Fibroblast of peridontal ligament (primary cell): ENCODE measurements around the gene EXOC3L2.
"Not testable (repeated sequence)": the region's sequence is repeated elsewhere in the genome, so short reads cannot be mapped to it uniquely, and the experiment has no call there.

Source experiments
- DNase-seq: peaks from one replicate; pipeline ENCODE4 v3.0.0-alpha.2; 2010; ENCODE audit errors: extremely low read depth

EXOC3L2 gene

GRCh38 chr19:45255611-45256157 lies 10.5 kb upstream of the EXOC3L2 start:
- DNase-seq, result no peak

DNA sequence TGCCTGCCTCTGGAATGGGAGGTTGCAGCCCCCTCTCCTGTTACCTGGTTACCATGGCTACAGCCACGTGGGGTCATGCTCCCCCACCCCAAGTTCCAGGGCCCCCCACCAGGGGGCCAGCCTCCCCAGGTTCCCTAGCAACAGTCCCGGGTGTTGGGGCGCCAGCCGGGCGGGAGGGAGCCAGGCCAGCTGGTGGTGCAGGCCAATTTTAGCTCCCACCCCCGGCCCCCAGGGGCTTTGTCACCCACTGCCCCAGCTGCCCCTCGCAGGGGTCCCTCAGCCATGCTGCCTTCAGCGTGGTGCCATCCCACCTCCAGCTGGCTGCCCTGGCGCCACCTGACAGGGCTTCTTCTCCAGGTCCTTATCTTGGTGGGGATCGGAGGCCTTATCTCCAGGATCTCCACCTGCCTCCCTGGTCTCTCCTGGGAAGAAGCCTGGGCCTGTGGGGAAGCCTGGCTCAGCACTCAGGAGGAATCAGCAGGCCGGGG lies 8.9 kb upstream of the EXOC3L2 start:
- DNase-seq, result no peak

DNA sequence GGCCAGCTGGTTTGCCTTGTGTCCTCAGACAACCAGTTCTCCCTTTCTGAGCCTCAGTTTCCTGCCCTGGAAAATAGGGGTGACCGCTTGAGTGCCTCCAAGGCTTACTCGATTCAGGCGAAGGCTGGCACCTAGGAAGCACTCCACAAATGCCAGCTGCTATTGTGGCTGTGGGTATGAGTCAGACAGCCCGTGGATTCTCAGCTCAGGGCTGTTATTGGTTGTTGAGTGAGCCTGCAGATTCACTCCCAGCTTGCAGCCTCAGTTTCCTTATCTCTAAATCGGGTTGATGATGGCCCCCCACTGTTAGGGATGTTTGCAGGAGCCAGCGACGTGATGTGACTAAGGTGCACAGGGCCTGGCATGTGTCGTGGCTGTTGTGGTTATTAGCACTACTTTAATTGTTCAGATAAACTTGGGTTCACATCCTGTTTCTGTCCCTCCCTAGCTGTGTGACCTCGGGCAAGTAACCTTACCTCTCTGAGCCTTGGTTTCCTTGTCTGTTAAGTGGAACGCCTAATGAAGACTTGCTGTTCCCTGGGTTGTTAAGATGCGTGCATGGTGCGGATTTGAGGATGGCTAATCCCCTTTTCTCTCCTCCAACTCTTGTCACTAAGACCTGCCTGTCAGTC lies 8.3 kb upstream of the EXOC3L2 start:
- peak; percentile 28 for DNase-seq

DNA sequence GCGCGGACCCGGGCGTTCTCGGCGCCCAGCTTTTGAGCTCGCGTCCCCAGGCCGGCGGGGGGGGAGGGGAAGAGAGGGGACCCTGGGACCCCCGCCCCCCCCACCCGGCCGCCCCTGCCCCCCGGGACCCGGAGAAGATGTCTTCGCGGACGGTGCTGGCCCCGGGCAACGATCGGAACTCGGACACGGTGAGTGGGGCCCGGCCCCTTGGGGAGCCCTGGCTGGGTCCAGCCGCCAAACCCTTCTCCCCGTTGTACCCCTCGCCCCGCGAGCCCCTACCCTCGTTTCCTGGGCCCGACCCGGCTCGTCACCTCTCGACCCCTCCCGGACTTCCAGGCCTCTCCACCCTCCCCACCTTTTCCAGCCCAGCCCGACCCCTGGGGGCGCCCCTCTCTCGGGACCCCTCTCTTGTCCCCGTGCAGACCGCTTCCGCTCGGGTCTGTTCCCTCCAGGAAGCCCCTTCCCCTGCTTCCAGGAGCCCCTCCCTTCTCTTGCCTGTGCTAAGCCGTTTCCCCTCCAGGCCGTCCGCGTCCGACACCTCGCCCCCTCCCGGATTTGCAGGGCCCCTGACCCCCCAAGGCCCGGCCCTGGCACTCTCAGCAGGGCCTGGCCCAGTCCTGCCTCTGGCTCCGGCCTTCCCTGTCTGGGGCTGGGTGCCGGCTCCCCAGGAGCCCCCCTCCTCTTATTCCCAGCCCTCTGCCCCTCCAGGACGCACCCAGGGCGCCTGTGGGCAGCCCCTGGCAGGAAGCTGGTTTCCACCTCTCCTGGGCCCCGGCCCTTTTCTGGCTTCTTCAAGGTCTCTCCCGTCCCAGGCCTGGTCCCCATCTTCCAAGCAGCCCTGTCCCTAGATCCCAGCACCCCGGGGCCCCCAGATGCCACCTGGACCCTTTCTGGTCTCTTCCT lies 6.5 kb upstream of the EXOC3L2 start:
- peak; percentile 17 for DNase-seq

GRCh38 chr19:45250832-45251451 lies 5.7 kb upstream of the EXOC3L2 start, which contains the start of gene MARK4:
Gene MARK4, plus strand, starts transcription at chr19:45251271. Its CDS starts 318 bp downstream, at chr19:45251589.
- peak; percentile 22 for DNase-seq

- no peak for DNase-seq
Measured at GRCh38 chr19:45250216-45250831, 5.1 kb upstream of the EXOC3L2 start.

GRCh38 chr19:45249261-45250033 lies 4.2 kb upstream of the EXOC3L2 start:
- DNase-seq, result no peak

GRCh38 chr19:45247136-45247535 lies 1.9 kb upstream of the EXOC3L2 start:
- no peak for DNase-seq

DNA sequence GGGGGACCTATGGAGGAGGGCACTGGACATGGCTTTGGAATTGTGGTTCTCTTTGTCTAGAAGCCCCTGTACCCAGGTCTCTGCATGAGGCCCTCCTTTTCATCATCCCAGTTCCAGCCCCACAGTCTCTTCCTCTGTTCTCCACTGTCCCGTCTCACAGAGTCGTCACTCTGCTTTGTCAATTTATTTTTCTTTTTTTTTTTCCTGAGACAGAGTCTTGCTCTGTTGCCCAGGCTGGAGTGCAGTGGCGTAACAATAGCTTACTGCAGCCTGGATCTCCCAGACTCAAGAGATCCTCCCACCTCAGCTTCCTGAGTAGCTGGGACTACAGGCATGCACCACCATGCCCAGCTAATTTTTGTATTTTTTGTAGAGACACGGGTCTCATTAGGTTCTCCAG lies 619 bp upstream of the EXOC3L2 start:
- DNase-seq, result no peak

- DNase-seq, result no peak
Measured at GRCh38 chr19:45244133-45244794, 943 bp downstream of the EXOC3L2 start.

DNA sequence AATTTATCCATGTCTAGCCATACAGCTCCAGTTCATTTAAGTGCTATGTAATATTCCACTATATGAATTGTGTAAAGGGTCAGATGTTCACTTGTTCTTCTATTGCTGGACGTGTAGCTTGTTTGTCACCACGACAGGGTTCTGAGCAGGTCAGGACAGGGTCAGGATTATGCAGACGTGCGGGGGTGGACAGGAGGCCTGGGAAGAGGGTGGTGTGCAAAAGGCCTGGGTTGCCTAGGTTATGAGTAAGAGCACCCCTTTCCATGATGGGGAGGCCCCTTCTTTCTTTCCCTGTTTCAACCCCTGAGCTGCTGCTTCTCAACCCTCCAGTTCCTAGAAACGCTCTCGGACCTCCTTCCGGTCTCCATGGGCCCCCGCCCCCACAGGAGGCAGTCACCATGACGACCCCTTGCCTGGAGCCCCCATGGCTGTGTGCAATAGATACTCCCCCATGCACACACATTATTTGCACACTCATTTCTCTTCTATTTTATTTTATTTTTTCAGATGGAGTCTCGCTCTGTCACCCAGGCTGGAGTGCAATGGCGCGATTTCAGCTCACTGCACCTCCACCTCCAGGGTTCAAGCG lies 2.0 kb downstream of the EXOC3L2 start:
- no peak for DNase-seq

DNA sequence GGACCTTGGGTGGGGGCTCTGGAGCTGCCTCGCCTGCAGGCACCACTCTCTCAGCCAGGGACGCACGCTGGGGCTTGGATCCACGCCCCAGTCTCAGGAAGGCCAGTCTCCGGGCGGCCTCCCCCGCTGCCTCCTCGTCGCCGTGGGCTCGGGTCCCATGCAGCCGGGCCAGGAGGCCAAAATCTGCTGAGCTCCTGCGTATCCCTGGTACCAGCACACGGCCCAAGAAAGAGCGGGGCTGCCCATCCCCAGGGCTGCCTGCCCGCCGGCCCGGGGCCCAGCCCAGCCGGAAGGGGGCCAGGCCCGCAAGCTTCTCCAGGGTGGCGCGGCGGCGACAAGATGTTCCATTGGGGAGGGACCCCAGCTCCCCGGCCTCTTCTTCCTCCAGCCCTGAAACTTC lies 6.7 kb downstream of the EXOC3L2 start:
- no peak for DNase-seq

GRCh38 chr19:45235485-45235884 lies 9.7 kb downstream of the EXOC3L2 start:
- DNase-seq, result no peak

DNA sequence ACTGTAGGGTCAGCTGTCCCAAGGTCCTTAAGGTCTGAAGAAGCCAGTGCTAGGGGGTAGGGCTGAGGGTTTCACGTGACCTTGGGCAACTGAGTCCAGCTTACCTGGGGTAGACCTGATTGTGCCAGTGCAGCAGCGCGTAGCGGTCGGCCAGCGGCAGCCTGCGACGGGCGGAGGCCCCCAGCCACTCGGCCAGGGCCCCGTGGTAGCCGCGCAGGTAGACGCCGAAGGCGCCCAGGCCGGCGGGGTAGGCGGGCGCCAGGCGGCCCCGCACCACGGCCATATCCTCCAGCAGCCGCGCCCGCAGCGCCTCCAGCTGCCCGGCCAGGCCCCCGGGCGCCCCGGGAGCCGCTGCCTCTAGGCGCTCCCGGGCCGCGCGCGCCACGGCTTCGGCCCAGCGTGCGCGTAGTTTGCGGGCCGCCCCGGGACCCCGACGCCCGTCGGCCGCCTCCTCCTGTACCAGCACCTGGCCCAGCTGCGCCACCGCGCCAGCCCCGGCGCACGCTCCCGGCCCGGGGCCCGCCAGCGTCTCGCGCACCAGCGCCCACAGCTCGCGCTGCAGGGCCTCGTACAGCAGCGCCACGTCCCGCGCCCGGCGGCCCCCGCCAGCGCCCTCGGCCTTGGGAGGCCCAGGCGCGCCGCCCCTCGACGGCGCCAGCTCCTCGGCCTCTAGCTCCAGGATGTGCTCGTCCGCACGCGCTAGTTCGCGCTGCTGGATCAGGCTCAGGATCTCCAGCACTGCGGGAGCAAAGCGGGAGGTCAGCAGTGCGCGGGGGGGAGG lies 10.9 kb downstream of the EXOC3L2 start:
- DNase-seq, result no peak

- no peak for DNase-seq
Measured at GRCh38 chr19:45231891-45232290, 13.3 kb downstream of the EXOC3L2 start.

DNA sequence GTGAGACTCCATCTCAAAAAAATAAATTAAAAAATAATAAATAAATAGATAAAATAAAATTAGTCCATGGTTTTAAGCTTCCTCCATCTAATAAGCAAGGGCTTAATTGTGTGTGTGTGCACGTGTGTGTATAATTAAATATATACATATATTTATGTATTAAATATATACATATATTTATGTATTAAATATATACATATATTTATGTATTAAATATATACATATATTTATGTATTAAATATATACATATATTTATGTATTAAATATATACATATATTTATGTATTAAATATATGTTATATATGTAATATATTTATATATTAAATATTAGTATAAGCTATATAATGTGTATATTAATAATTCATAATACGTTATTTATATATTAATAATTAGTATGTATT lies 16.2 kb downstream of the EXOC3L2 start:
- DNase-seq, result not testable (repeated sequence)

DNA sequence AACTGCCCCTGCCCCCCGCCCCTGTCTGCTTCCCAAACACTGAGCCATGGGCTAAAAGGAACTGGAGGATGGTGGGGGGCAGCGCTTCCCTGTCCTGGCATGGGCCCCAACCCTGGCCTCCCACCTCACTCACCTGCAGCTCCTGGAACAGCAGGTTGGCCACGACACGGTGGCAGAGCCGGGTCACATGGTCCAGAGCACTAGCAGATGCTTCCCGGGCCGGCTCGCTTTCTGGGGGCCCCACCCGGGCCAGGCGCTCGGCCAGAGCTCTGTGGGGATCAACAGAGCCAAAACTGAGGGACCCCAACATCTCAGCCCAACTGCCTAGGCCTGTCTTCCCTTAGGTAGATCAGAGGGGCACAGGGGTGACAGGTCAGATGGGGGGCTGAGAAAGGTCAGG lies 20.6 kb downstream of the EXOC3L2 start:
- DNase-seq, result no peak

DNA sequence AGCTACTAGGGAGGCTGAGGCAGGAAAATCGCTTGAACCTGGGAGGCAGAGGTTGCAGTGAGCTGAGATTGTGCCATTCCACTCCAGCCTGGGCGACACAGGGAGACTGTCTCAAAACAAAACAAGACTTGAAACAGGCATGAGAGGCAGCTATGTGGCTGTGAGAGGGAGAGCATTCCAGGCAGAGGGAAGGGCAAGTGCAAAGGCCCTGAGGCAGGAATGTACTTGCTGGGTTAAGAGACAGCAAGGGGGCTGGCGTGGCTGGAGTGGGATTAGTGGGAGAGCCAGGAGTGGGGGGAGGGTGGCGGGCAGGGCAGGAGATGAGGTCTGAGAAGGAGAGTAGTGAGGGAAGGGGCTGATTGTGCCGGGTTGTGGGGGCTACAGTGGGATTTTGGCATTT lies 21.3 kb downstream of the EXOC3L2 start:
- DNase-seq, result no peak

- no peak for DNase-seq
Measured at GRCh38 chr19:45222724-45223123, 22.5 kb downstream of the EXOC3L2 start.
